Erythroblast (primary cell): ENCODE results near the gene UGT2B15.

Experiments
- GATA1 ChIP-seq: IDR thresholded peaks from 2 replicates; pipeline ENCODE4 v1.6.1; 2011; ENCODE audit warnings: low read depth, mild to moderate bottlenecking, control low read depth, low read length, moderate library complexity
- POLR2A ChIP-seq: IDR thresholded peaks from 2 replicates; pipeline ENCODE4 v1.6.1; 2011; ENCODE audit warnings: mild to moderate bottlenecking, low read length

GRCh38 chr4:68606240-68606639 is 64.2 kb downstream of the UGT2B15 start:
- TF ChIP-seq POLR2A (no peak), GATA1 (no peak)
